Fibroblast of the aortic adventitia (primary cell): ENCODE results near the gene ZMAT3. TPM values are rescaled to one million over a fixed set of nuclear protein-coding genes. Genes with fewer than 3 reads are reported as not detected.

ENCODE experiments used
- DNase-seq: peaks from one replicate; pipeline ENCODE4 v3.0.0-alpha.2; 2010; ENCODE audit warnings: low read depth
- H3K4me3 ChIP-seq: 2 replicates; pipeline ENCODE4 v1.5.1; 2011; ENCODE audit warnings: low read depth, mild to moderate bottlenecking, control low read depth, low read length, moderate library complexity
- CTCF ChIP-seq: IDR thresholded peaks from 2 replicates; pipeline ENCODE4 v1.5.1; 2011; ENCODE audit warnings: mild to moderate bottlenecking, low read length, control low read depth, inconsistent platforms; ENCODE audit not compliant: insufficient read depth
- total RNA-seq: library from RNA; depleted of rRNA; stranded (reverse); fragments of >200 nt; gene quantifications from 2 replicates; pipeline ENCODE4 v1.2.3, GENCODE V29; 2012; ENCODE audit warnings: low replicate concordance

ZMAT3 gene
- total RNA-seq, 1 donor, result 57.8 TPM

- DNase-seq, result no peak
- TF ChIP-seq CTCF, result no peak
- no peak overlapping the region for H3K4me3 ChIP-seq
Measured at GRCh38 chr3:179005213-179005612, 66.4 kb downstream of the ZMAT3 start.

DNA sequence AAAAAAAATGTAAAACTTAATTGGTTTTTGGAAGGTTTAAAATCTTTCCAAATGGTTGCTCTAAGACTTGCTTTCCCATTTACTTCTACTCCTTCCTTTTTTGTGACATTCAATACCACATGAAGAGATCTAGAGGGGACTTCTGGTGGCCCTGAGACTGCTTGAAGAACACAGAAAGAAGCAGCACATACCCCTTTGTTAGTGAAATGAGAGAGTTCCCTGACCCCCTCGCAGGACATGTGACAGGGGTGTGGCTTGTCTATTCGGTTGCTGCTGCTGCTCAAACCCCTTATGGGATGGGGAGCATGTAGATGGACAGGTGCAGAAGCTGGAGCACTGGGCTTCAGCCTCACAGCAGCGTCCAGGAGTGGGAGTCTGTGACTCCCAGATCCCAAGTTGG is 71.0 kb downstream of the ZMAT3 start:
- H3K4me3 ChIP-seq, result no peak overlapping the region
- no peak for TF ChIP-seq CTCF
- no peak for DNase-seq

GRCh38 chr3:179000144-179000543 is 71.5 kb downstream of the ZMAT3 start:
- no peak for TF ChIP-seq CTCF
- H3K4me3 ChIP-seq, result no peak overlapping the region
- DNase-seq, result peak; percentile 27

GRCh38 chr3:178996399-178996798 is 75.2 kb downstream of the ZMAT3 start:
- H3K4me3 ChIP-seq, result no peak overlapping the region
- TF ChIP-seq CTCF, result no peak
- DNase-seq, result no peak

GRCh38 chr3:178990293-178990692 is 81.3 kb downstream of the ZMAT3 start:
- TF ChIP-seq CTCF, result no peak
- no peak for DNase-seq
- H3K4me3 ChIP-seq, result no peak overlapping the region

- TF ChIP-seq CTCF, result no peak
Measured at GRCh38 chr3:178989821-178990220, 81.8 kb downstream of the ZMAT3 start.

DNA sequence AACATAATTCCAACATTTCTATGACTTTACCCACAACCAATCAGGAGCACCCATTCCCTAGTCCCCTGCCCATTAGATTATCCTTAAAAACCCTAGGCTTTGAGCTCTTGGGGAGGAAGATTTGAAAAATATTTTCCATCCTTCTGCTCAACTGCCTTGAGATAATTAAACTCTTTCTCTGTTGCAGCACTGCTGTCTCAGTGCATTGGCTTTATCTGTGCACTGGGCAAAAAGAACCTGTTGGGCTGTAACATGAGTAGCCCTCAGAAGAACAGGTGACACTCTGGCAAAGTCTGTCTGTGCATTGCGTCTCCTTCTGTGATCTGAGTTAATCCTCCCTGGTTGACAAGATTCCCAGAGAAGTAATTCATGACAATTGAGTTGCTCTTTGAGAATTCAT is 83.9 kb downstream of the ZMAT3 start:
- TF ChIP-seq CTCF, result no peak
- DNase-seq, result no peak
- no peak overlapping the region for H3K4me3 ChIP-seq

More at GRCh38 chr3:178989821-178990220, 81.8 kb downstream of the ZMAT3 start:
- no peak overlapping the region for H3K4me3 ChIP-seq
- no peak for DNase-seq
